Activated naive CD4-positive, alpha-beta T cell (primary cell): ENCODE data around the gene RFTN1.

Experiments used
- DNase-seq, 4 experiments: peaks; one replicate each; lab custom pipeline; 2025; lab: John Stamatoyannopoulos, UW

Gene RFTN1

GRCh38 chr3:16407366-16407765, 106.1 kb downstream of the RFTN1 start:
- DNase-seq, result no peak

GRCh38 chr3:16406579-16406978, 106.9 kb downstream of the RFTN1 start:
- no peak for DNase-seq

GRCh38 chr3:16406166-16406565, 107.3 kb downstream of the RFTN1 start:
- no peak for DNase-seq

- DNase-seq, result no peak
Observed at GRCh38 chr3:16404349-16404895, 109.1 kb downstream of the RFTN1 start.

GRCh38 chr3:16402451-16402850, 111.0 kb downstream of the RFTN1 start:
- DNase-seq, result no peak

GRCh38 chr3:16401273-16401672, 112.2 kb downstream of the RFTN1 start:
- no peak for DNase-seq

- DNase-seq, result no peak
Observed at GRCh38 chr3:16400106-16400931, 113.2 kb downstream of the RFTN1 start.

GRCh38 chr3:16399473-16399872, 114.0 kb downstream of the RFTN1 start:
- no peak for DNase-seq

GRCh38 chr3:16398648-16399047, 114.9 kb downstream of the RFTN1 start:
- DNase-seq, result no peak

- no peak for DNase-seq
Observed at GRCh38 chr3:16396202-16396601, 117.3 kb downstream of the RFTN1 start.

GRCh38 chr3:16395212-16395611, 118.3 kb downstream of the RFTN1 start:
- DNase-seq, result no peak

GRCh38 chr3:16394639-16395038, 118.9 kb downstream of the RFTN1 start:
- no peak for DNase-seq

GRCh38 chr3:16392717-16393116, 120.8 kb downstream of the RFTN1 start:
- no peak for DNase-seq

- no peak for DNase-seq
Observed at GRCh38 chr3:16392065-16392464, 121.4 kb downstream of the RFTN1 start.

GRCh38 chr3:16390581-16390980, 122.9 kb downstream of the RFTN1 start:
- no peak for DNase-seq

GRCh38 chr3:16388850-16389441, 124.6 kb downstream of the RFTN1 start:
- no peak for DNase-seq

- no peak for DNase-seq
Observed at GRCh38 chr3:16386561-16386960, 126.9 kb downstream of the RFTN1 start.

GRCh38 chr3:16385151-16385550, 128.3 kb downstream of the RFTN1 start:
- no peak for DNase-seq

GRCh38 chr3:16383864-16384263, 129.6 kb downstream of the RFTN1 start:
- DNase-seq, result no peak

GRCh38 chr3:16382845-16383244, 130.7 kb downstream of the RFTN1 start:
- no peak for DNase-seq

- no peak for DNase-seq
Observed at GRCh38 chr3:16381426-16381825, 132.1 kb downstream of the RFTN1 start.

- DNase-seq, result no peak
Observed at GRCh38 chr3:16380421-16380820, 133.1 kb downstream of the RFTN1 start.

- no peak for DNase-seq
Observed at GRCh38 chr3:16379838-16380237, 133.7 kb downstream of the RFTN1 start.
